Fibroblast of lung (primary cell): Measurements from ENCODE around the gene CALU.

ENCODE experiments used
- CTCF ChIP-seq, 2 donors: IDR thresholded peaks in 1 of 2; conservative IDR thresholded peaks in 1 of 2; 1 replicate in 1 of 2; 2 replicates in 1 of 2; pipeline ENCODE4 v1.5.1; 2011 to 2012; ENCODE audit warnings: low read length in 2 of 2, control low read depth in 1 of 2, inconsistent platforms in 1 of 2, low read depth in 1 of 2, mild to moderate bottlenecking in 1 of 2
- EZH2 ChIP-seq: IDR thresholded peaks from 2 replicates; pipeline ENCODE4 v1.5.1; 2012; ENCODE audit warnings: low read length, control low read depth, mild to moderate bottlenecking; ENCODE audit errors: missing control alignments

DNA sequence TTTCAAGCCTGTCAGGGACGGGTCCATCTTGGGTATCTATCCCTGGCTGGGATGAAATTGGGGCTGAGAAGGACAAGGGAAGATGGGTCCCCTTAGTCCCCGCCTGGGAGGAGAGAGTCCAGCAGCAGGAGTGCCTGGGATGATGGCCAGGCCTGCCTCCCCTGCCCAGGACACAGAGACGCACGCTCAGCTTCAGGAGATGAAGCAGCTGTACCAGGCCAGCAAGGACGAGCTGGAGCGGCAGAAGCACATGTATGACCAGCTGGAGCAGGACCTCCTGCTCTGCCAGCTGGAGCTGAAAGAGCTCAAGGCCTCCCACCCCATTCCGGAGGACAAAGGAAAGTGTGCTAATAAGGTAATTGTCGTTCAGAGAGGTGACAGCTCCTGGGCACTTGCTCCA is 68.0 kb downstream of the CALU start:
- TF ChIP-seq CTCF (conservative IDR thresholded peaks at IDR 0.05 in 1 of 2, IDR thresholded peaks at IDR 0.05 in 1 of 2; ENCODE audit: low read depth in 1 of 2, low read length in 2 of 2) = no peak
- no peak for TF ChIP-seq EZH2
